CD4-positive, alpha-beta T cell treated with Interleukin-6 at 100 ng/mL for 8 hours (primary cell): Measurements from ENCODE around the gene UNC5C.

ENCODE experiments used
- DNase-seq: peaks from one replicate; pipeline ENCODE4 v3.0.0-alpha.2; 2020; ENCODE audit warnings: mixed read lengths, low spot score

Gene UNC5C

GRCh38 chr4:95120456-95120855, 428.3 kb downstream of the UNC5C start:
- DNase-seq: no peak

- no peak for DNase-seq
These were observed 430.3 kb downstream of the UNC5C start for GRCh38 chr4:95118497-95118896.

GRCh38 chr4:95114521-95114920, 434.3 kb downstream of the UNC5C start:
- DNase-seq: no peak
